ENCODE measurements around the gene ANAPC2.

The ANAPC2 gene, protein sequence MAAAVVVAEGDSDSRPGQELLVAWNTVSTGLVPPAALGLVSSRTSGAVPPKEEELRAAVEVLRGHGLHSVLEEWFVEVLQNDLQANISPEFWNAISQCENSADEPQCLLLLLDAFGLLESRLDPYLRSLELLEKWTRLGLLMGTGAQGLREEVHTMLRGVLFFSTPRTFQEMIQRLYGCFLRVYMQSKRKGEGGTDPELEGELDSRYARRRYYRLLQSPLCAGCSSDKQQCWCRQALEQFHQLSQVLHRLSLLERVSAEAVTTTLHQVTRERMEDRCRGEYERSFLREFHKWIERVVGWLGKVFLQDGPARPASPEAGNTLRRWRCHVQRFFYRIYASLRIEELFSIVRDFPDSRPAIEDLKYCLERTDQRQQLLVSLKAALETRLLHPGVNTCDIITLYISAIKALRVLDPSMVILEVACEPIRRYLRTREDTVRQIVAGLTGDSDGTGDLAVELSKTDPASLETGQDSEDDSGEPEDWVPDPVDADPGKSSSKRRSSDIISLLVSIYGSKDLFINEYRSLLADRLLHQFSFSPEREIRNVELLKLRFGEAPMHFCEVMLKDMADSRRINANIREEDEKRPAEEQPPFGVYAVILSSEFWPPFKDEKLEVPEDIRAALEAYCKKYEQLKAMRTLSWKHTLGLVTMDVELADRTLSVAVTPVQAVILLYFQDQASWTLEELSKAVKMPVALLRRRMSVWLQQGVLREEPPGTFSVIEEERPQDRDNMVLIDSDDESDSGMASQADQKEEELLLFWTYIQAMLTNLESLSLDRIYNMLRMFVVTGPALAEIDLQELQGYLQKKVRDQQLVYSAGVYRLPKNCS

DNA sequence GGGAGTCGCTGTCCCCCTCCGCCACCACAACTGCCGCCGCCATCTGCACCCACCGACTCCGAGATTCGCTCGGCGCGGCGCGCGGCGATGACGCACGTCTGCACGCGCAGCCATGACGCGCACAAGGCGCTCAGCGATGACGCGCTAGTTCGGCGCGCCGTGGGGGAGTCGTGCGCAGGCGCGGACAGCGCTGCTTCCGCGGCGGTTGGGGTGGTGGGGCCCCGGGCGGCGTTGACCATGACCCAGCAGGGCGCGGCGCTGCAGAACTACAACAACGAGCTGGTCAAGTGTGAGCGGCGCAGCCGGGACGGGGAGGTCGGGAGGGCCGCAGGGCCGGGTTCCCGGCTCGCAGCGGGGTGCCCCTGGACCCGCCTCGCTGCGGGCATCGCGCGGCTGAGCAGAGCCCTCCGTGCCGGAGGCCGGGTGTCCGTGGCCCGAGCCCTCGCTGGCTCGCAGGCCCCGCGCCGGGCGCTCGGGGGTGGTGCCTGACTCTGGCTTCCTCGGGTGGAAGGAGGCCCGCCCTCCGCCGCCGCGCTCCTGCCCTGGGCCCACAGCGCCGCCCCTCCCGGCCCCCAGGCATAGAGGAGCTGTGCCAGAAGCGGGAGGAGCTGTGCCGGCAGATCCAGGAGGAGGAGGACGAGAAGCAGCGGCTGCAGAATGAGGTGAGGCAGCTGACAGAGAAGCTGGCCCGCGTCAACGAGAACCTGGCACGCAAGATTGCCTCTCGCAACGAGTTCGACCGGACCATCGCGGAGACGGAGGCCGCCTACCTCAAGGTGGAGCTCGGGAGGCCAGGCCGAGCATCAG, at the start of gene ANAPC2, which contains the start of gene SSNA1:
TSS of gene ANAPC2 (minus strand) at position 71 of the 807 bp plus-strand sequence. CDS start at position 43, 28 bp downstream.
TSS of gene SSNA1 (plus strand) at position 187 of the 807 bp plus-strand sequence. CDS start at position 238, 51 bp downstream.
- in situ Hi-C loops (cut with MboI; ENCODE audit: low sequenced_read_pairs): no loop called here

DNA sequence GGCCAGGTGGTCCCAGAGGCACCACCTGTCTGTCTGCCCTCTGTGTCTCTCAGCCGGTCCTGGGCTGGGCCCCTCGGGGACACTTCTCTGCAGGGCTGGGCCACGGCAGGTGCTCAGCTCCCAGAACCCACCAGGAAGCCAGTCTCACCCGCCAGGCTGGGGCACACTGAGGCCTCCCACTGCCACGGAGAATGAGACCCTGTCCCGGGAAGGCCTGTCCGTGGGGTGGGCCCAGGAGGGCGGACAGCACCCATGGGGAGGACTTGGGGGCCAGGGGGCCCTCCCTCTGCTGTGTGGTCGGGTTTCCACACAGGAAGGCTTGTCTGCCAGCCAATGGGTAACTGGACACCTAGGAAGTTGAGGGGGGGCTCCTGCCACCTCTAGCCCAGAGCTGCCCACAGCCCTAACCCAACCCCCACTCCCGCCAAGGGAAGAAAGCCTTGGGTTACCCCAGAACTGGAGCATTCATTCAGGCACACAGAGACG, 48.6 kb upstream of the ANAPC2 start:
- in situ Hi-C loops (cut with MboI; ENCODE audit: low sequenced_read_pairs): no loop called here

DNA sequence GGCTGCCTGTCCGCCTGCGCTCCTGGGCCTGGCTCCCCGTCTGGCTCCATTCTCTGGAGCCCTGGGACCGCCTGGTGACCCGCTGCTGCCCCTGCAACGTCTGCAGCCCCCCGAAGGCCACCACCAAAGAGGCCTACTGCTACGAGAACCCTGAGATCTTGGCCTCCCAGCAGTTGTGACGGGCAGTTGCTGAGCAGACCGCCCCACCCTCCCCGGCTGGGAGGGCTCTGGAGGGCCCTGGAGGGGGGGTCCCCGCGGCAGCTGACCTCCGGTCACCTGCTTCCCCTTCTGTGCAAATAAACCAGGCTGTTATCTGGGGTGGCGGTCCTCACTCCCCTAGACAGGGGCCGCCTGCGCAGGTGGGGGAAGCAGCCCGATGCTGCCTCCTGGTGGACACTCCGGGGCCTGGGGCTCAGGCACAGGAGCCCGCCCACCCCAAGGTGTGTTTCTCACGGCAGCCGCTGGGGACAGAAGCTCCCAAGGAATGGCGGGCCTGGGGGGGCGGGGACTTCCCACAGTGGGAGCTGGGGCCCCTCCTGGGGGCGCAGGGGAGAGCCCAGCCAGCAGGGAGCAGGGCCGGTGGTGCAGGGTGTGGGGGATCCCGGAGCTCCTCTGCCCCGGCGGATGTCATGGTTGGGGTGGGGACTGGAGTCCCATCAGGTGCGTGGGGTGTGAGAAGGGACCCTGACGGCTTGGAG, 48.0 kb upstream of the ANAPC2 start:
- in situ Hi-C loops (cut with MboI; ENCODE audit: low sequenced_read_pairs): no loop called here

DNA sequence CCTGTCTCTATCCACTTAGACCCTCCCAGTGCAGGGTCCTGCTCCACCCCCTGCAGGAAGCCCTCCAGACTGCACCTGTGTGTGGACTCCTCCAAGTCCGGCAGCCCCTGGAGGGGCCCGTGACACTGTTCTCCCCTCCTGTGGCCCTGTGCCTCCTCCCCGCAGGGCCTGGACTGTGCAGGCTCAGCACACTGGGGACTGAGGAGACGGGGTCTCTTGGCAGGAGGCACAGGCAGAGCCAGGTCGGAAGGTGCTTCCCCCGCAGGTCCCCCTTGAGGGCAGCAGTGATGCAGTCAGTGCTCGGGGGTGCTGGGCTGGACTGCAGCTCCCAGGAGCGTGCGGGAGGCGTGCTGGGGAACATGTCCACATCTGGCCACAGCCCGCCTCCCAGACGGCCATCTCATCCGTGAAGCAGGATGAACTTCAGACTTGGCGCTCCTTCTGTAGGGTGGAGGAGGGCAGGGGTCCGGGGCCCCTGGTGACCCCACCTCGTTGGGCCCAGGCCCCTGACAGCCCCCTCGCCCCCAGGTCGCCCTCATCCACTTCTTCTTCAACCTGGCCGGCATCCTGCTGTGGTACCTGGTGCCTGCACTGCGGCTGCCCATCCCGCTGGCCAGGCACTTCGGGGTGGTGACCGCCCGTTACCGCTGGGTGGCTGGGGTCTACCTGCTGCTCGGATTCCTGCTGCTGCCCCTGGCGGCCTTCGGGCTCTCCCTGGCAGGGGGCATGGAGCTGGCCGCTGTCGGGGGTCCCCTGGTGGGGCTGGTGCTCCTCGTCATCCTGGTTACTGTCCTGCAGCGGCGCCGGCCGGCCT, 47.3 kb upstream of the ANAPC2 start:
- in situ Hi-C loops (cut with MboI; ENCODE audit: low sequenced_read_pairs): no loop called here

DNA sequence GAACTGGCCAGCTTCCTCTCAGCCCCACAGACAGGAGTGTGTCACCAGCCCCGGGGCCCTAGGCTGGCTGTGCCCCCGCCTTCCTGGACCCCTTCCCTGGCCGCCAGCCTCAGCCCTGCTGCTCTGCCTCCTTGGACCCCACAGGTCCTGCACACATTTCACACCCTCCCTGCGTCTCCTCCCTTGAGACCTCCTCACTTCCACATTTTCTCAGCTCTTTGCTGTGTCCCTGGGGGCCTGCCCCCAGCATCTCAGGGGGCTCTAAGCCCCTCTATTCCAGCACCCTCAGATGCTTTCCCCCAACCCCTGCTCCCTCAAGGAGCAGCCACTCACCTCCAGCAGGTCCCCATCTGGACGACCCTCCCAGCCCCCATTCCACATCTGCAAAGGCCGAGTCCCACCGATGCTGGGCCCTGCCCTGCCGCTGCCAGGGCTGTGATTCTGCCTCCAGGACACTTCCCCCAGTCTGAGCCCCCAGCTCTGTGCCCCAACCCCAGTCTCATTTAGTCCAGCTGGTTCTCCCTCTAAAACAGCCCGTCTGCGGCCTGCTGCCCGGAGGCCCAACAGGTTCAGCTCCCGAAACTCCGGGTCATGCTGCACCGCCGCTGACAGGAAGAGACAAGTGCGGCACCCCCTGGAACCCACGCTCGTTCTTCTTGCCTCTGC, 46.5 kb upstream of the ANAPC2 start:
- in situ Hi-C loops (cut with MboI; ENCODE audit: low sequenced_read_pairs): no loop called here

DNA sequence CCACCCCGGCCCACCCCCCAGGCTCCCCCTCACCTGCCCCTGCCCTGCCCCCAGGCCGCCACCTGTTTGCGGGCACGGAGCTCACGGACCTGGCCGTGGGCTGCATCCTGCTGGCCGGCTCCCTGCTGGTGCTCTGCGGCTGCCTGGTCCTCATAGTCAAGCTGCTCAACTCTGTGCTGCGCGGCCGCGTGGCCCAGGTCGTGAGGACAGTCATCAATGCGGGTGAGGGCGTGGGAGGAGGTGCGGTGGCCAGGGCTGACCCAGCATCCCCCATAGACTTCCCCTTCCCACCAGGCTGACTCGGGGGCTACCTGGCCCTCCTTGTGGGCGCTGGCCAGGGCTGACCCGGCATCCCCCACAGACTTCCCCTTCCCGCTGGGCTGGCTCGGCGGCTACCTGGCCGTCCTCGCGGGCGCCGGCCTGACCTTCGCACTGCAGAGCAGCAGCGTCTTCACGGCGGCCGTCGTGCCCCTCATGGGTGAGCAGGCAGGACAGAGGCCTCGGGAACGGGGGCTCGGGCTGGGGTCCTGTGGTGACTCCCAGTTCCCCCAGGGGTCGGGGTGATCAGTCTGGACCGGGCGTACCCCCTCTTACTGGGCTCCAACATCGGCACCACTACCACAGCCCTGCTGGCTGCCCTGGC, 45.8 kb upstream of the ANAPC2 start:
- in situ Hi-C loops (cut with MboI; ENCODE audit: low sequenced_read_pairs): no loop called here

DNA sequence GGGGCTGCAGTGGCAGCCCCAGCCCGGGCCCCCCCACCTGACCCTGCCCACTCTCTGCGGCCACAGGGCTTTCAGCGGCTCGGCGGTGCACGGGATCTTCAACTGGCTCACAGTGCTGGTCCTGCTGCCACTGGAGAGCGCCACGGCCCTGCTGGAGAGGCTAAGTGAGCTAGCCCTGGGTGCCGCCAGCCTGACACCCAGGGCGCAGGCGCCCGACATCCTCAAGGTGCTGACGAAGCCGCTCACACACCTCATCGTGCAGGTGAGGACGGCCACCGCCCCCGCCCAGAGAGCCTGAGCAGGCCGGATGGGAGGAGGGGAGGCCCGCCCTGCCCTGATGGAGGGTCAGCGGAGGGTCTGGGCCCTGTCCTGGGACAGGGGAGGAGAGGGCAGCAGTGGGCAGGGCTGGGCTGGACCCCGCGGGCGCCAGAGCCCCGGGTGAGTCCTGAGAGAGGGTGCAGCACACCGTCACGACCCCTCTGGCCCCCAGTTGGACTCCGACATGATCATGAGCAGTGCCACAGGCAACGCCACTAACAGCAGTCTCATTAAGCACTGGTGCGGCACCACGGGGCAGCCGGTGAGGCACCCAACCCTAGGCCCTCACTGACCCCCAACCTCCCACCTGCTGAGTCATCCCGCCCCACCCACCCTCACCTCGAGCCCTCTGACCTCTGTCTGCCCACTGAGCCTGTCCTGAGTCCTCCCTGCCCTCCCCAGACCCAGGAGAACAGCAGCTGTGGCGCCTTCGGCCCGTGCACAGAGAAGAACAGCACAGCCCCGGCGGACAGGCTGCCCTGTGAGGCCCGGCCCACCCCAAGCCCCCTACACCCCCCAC, 45.0 kb upstream of the ANAPC2 start:
- in situ Hi-C loops (cut with MboI; ENCODE audit: low sequenced_read_pairs): no loop called here

DNA sequence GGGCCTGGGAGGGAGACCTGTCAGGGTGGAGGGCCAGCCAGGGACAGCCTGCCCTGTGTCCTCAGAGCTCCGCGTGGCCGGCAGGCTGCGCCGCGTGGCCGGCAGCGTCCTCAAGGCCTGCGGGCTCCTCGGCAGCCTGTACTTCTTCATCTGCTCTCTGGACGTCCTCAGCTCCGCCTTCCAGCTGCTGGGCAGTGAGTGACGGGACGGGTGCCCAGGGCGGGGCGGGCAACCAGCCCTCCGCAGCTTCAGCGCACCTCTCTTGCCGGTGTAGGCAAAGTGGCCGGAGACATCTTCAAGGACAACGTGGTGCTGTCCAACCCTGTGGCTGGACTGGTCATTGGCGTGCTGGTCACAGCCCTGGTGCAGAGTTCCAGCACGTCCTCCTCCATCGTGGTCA, 44.1 kb upstream of the ANAPC2 start:
- in situ Hi-C loops (cut with MboI; ENCODE audit: low sequenced_read_pairs): no loop called here

DNA sequence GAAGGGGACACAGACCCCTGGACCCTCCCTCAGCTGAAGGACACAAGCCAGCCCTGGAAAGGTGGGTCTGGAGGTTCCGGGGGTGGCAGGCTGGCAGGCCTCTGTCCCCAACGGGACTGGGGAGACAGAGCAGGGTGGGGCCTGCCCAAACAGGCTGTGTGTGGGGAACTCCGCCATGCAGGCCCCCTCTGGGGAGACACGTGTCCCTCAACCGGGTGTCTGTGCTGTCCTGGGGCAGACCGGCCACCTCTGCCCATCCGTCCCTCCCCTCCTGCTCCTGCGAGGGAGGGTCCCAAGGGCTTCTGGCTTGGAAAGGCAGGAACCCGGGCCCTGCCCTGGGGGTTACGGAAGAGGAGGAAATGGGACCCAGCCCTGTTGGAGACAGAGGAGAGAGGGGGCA, 43.7 kb upstream of the ANAPC2 start:
- in situ Hi-C loops (cut with MboI; ENCODE audit: low sequenced_read_pairs): no loop called here

DNA sequence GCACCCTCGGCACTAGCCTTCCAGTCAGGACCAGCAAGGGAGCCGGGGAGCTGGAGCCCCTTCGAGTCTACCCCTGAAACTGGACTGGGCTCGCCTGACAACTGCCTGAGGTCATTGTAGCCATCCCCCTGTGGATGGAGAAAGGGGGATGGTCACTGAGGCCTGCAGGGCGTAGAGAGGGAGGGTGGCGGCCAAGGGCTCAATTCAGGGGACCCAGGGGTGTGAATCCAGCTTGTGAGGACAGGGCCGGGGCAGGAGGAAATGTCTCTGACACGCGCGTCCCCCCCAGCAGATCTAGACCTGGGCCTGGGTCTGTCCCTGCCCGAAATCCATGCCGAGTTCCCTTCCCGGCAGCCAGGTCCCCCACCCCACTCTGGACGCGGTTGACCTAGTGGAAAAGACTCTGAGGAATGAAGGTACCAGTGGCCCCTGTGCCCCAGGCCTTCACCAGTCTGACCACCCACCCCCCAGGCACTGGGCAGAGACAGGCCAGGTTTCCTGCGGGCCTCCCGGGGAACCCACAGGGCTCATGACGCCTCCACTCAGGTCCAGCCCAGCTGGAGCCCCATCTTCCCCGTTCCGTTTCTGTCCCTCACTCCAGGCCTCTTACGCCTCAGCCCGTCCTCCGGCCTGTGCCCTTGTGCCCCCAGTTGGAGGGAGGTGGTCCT, 43.1 kb upstream of the ANAPC2 start:
- in situ Hi-C loops (cut with MboI; ENCODE audit: low sequenced_read_pairs): no loop called here

DNA sequence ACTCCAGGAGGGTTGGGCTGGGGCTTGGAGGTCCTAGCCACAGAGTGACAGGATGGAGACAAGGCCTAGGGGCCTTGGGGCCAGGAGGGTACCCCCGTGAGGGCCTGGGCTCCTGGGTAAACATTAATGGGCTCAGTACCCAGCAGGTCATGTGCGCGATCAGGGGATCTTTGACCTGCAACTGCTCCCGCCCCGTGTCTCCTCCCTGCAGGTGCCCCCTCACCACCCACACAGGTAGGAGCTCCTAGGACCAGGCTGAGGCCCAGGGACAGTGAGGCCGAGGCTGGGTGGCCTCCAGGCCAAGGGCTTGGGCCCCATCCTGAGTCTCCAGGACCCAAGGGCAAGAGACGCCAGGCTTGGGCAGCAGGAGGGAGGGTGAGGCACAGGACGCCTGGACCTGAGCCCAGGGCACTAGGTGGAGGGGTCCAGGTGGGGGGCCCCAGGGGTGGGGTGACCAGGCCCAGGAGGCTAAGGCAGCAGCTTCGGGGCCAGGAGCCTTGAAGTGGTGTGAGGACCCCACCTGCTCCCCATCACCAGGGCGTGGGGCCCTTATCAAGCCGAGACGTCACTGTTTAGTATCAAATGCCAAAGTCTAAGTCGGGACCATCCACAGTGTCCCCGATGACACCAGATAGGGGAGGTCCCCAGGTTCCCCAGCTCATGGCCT, 42.5 kb upstream of the ANAPC2 start, which contains the start of gene SLC34A3:
TSS of gene SLC34A3 (plus strand) at position 197 of the 667 bp plus-strand sequence. CDS start 802 bp downstream, outside the sequence.
- in situ Hi-C loops (cut with MboI; ENCODE audit: low sequenced_read_pairs): no loop called here

DNA sequence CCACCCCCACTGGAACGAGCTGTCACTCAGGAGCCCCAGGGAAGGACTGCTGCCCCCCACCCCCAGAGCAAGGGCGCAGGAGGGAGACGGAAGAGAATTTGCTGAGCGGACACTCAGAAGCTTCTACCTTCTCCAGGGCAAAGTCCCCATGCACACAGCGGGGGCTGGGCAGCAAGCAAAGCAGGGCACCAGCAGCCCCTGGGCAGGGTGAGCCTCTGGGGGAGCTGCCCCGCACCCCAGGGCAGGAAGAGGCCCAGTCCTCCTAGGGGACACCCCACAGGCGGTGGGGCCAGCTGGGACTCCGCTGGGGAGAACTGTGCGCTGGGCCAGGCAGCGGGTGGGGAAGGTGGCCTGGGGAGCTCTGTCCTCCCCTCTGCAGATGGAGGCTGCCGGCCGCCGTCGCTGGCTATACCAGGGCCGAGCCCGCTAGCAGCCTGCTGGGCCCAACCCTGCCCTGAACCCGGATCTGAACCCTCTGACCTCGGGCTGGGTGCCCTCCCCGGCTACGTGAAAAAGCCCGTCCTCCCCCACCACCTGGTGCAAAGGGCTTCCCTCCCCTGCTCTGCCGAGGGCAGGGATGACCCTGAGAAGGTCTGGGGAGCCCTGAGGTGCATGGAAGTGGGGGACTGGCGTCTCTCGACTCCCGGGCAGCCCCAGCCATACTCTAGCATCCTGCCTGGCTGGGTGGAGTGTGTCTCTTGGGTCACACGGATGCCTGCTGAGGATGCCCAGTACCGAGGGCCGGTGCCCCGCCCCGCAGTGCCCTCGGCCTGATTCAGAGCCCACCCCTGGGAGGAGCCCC, 41.7 kb upstream of the ANAPC2 start:
- in situ Hi-C loops (cut with MboI; ENCODE audit: low sequenced_read_pairs): no loop called here

DNA sequence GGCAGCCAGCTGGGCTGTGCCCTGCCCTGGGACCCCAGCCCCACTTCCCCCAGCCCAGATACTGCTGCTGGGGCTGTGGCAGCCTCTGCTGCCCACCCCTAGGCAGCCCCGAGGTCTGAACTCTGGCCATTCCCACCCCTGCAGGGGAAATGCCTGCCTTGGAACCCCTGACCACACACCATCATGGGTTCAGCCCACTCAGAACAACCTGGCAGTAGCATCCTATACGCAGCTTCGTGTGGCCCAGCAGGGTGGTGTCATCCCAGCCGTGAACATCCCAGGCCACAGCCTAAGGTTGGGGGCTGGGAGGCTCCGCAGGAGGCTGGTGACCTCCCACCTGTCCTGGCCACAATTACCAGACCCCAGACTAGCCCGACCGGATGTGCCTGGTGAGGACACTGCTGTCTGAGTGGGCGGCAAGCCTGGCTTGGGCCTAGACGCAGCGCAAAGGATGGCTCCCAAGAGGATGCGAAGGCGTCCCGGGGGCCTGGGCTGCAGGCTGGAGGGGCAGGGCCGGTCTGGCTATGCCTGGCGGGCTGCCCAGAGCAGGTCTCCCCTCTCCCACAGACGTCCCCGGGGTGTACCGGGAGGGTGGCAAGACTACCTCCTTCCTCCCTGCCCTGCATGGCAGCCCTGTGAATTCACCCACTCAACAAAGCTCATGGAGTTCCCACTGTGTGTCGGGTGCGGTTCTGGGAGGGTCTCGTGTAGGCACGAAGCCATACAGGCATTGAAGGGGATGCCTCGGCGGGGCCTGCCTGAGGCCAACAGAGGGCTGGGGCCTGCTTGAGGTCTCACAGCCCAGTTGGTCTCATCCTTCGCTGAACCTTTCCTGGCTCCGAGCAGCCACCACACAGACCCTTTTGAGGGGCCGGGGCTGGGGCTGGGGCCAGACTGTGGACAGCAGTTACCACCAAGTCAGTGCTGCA, 40.9 kb upstream of the ANAPC2 start:
- in situ Hi-C loops (cut with MboI; ENCODE audit: low sequenced_read_pairs): no loop called here

DNA sequence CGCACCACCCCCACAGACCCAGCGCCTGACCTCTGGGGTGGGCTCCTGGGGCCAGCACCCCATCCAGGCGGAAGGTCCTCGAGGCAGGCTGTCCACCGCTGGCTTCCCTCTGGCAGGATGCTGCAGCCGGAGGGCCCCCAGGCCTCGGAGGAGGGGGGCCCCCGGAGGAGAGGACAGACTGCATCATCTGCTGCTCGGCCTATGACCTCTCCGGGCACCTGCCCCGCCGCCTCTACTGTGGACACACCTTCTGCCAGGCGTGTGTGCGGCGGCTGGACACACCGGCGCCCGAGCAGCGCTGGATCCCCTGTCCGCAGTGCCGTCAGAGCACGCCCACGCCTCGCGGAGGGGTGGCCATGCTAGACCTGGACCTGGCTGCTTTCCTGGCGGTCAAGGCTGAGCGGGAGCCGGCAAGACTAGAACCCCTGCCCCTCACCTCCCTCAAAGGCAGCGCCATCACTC, 40.2 kb upstream of the ANAPC2 start:
- in situ Hi-C loops (cut with MboI; ENCODE audit: low sequenced_read_pairs): no loop called here

All from hTERT RPE-1 (cell line).